UCSD-AML1 (cell line): ENCODE measurements around the gene ATP9A.

Experiments used
- DNase-seq: peaks from one replicate; lab custom pipeline; 2025; ENCODE audit not compliant: unreplicated experiment; lab: John Stamatoyannopoulos, UW

The ATP9A gene

GRCh38 chr20:51631011-51631950, 136.9 kb downstream of the ATP9A start:
- peak; percentile 29 for DNase-seq

GRCh38 chr20:51629399-51630058, 138.7 kb downstream of the ATP9A start:
- DNase-seq: no peak

- no peak for DNase-seq
Measured at GRCh38 chr20:51628533-51629398, 139.4 kb downstream of the ATP9A start.

GRCh38 chr20:51627586-51627985, 140.6 kb downstream of the ATP9A start:
- DNase-seq: no peak

- no peak for DNase-seq
Measured at GRCh38 chr20:51625105-51625504, 143.1 kb downstream of the ATP9A start.

- DNase-seq: peak; percentile 69
Measured at GRCh38 chr20:51624157-51624731, 143.9 kb downstream of the ATP9A start.

GRCh38 chr20:51623255-51623654, 144.9 kb downstream of the ATP9A start:
- no peak for DNase-seq

GRCh38 chr20:51622004-51622874, 146.0 kb downstream of the ATP9A start:
- no peak for DNase-seq

- no peak for DNase-seq
Measured at GRCh38 chr20:51620432-51620831, 147.8 kb downstream of the ATP9A start.

GRCh38 chr20:51616060-51616459, 152.1 kb downstream of the ATP9A start:
- no peak for DNase-seq

GRCh38 chr20:51614687-51615086, 153.5 kb downstream of the ATP9A start:
- DNase-seq: no peak

- no peak for DNase-seq
Measured at GRCh38 chr20:51613580-51613979, 154.6 kb downstream of the ATP9A start.

- no peak for DNase-seq
Measured at GRCh38 chr20:51612896-51613295, 155.3 kb downstream of the ATP9A start.

GRCh38 chr20:51611625-51611890, 156.6 kb downstream of the ATP9A start:
- DNase-seq: no peak

- DNase-seq: no peak
Measured at GRCh38 chr20:51610761-51611624, 157.2 kb downstream of the ATP9A start.

- DNase-seq: no peak
Measured at GRCh38 chr20:51610111-51610510, 158.1 kb downstream of the ATP9A start.

GRCh38 chr20:51609251-51609650, 158.9 kb downstream of the ATP9A start:
- no peak for DNase-seq

- no peak for DNase-seq
Measured at GRCh38 chr20:51608061-51608460, 160.1 kb downstream of the ATP9A start.

GRCh38 chr20:51607170-51607569, 161.0 kb downstream of the ATP9A start:
- DNase-seq: no peak
